Measurements from ENCODE around the gene MGMT. TPM values are rescaled to one million over a fixed set of nuclear protein-coding genes. Genes with fewer than 3 reads are reported as not detected.

The MGMT gene
- total and polyA plus RNA-seq, 2 donors from 2014 or later: 25.9 to 70.0 TPM

DNA sequence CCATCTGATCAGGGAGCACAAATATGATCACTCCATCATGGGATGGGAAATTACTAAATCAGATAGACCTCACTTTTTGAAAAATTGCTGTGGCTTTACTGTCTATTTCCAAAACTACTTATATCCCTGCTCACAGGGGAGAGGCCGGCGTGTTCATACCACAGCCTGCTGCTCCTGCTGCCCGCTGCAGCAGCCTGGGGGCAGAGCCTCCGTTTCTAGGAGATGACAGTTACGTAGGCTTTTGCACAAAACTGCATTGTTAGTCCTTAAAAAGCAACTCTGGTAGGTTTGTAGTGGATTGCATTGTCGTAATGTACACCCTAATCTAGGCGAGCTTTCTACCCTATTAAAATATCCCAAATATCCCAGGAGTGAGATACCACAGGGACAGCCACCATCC, 293.4 kb downstream of the MGMT start:
- DNase-seq: peak in 1 of 5 donors; percentile 26
- H3K4me1 ChIP-seq (ENCODE audit: control insufficient read depth in 2 of 3, insufficient read depth in 2 of 3, low read depth in 1 of 3, low read length in 3 of 3): peaks cover 0 to 3% (median 0%) of the 10 kb centered on the region in 3 donors
- H3K9me3 ChIP-seq (ENCODE audit: control insufficient read depth in 2 of 3, insufficient read depth in 1 of 3, low read length in 3 of 3): no peaks in the 10 kb centered on the region
- intact Hi-C loops (cut with DNase I): no loop called here
- FAIRE-seq: no peak
- TF ChIP-seq, protein P1, sequence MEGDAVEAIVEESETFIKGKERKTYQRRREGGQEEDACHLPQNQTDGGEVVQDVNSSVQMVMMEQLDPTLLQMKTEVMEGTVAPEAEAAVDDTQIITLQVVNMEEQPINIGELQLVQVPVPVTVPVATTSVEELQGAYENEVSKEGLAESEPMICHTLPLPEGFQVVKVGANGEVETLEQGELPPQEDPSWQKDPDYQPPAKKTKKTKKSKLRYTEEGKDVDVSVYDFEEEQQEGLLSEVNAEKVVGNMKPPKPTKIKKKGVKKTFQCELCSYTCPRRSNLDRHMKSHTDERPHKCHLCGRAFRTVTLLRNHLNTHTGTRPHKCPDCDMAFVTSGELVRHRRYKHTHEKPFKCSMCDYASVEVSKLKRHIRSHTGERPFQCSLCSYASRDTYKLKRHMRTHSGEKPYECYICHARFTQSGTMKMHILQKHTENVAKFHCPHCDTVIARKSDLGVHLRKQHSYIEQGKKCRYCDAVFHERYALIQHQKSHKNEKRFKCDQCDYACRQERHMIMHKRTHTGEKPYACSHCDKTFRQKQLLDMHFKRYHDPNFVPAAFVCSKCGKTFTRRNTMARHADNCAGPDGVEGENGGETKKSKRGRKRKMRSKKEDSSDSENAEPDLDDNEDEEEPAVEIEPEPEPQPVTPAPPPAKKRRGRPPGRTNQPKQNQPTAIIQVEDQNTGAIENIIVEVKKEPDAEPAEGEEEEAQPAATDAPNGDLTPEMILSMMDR (IDR thresholded peaks at IDR 0.05; ENCODE audit: borderline replicate concordance, extremely low read depth, insufficient read depth): no peak
- no peaks in the 10 kb centered on the region for H3K27me3 ChIP-seq (ENCODE audit: control insufficient read depth, insufficient read depth, low read length)
- H3K36me3 ChIP-seq (ENCODE audit: control insufficient read depth in 2 of 3, insufficient read depth in 3 of 3, low read length in 3 of 3): peaks cover 0 to 4% (median 0%) of the 10 kb centered on the region in 3 donors
- H3K9ac ChIP-seq (ENCODE audit: low read length in 3 of 3): no peak overlapping the region
- H3K4me3 ChIP-seq (ENCODE audit: low read length in 3 of 3): no peak overlapping the region
- H3K27ac ChIP-seq (ENCODE audit: low read depth in 2 of 2, low read length in 2 of 2): no peak overlapping the region

DNA sequence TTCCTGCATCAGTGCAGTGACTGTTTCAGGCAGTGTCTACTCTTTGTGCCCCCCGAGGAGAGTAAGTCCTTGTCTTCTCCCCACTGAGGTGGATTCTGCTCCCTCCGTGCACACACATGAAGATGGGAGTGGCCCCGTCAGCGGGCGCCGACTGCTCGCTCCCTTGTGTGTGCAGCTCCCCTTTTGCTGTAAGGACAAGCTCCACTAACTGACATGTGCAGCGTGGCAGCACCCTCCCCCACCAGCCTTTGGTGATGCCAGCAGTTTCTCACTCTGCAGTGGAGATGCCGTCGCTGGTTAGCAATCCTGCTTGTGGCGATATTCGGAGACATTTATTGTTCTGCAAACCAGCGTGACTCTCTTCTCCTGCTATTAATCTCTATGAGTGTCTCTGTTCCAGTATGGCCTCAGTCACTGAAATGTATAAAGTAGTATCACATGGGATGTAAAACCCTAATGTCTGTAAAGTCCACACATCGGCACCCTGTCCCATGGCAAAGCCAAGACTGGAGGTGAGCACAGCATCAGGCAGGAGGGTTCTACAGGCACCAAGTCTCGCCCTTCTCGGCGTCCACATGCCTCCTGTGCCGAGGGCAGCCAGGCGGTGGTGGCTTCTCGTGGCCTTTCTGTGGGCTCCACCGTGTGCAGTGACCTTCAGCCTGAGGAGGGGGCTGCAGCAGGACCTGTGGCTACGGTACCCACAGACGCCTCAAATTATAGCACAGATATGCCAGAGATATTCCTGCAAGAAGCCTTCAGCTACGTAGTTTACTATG, 294.3 kb downstream of the MGMT start:
- TF ChIP-seq, protein P1 (IDR thresholded peaks at IDR 0.05; ENCODE audit: borderline replicate concordance, extremely low read depth, insufficient read depth): no peak
- Histone ChIP-seq H3K9ac (ENCODE audit: low read length in 3 of 3) (no peak overlapping the region), H3K4me1 (ENCODE audit: control insufficient read depth in 2 of 3, insufficient read depth in 2 of 3, low read depth in 1 of 3, low read length in 3 of 3) (peaks cover 0 to 3% (median 0%) of the 10 kb centered on the region in 3 donors), H3K36me3 (ENCODE audit: control insufficient read depth in 2 of 3, insufficient read depth in 3 of 3, low read length in 3 of 3) (peaks cover 0 to 4% (median 0%) of the 10 kb centered on the region in 3 donors), H3K27me3 (ENCODE audit: control insufficient read depth, insufficient read depth, low read length) (no peaks in the 10 kb centered on the region), H3K27ac (ENCODE audit: low read depth in 2 of 2, low read length in 2 of 2) (no peak overlapping the region), H3K4me3 (ENCODE audit: low read length in 3 of 3) (no peak overlapping the region), H3K9me3 (ENCODE audit: control insufficient read depth in 2 of 3, insufficient read depth in 1 of 3, low read length in 3 of 3) (no peaks in the 10 kb centered on the region)
- FAIRE-seq (no peak), DNase-seq (peak in 3 of 5 donors; percentile 7 to 59 (median 21))
- intact Hi-C loops (cut with DNase I): no loop called here

DNA sequence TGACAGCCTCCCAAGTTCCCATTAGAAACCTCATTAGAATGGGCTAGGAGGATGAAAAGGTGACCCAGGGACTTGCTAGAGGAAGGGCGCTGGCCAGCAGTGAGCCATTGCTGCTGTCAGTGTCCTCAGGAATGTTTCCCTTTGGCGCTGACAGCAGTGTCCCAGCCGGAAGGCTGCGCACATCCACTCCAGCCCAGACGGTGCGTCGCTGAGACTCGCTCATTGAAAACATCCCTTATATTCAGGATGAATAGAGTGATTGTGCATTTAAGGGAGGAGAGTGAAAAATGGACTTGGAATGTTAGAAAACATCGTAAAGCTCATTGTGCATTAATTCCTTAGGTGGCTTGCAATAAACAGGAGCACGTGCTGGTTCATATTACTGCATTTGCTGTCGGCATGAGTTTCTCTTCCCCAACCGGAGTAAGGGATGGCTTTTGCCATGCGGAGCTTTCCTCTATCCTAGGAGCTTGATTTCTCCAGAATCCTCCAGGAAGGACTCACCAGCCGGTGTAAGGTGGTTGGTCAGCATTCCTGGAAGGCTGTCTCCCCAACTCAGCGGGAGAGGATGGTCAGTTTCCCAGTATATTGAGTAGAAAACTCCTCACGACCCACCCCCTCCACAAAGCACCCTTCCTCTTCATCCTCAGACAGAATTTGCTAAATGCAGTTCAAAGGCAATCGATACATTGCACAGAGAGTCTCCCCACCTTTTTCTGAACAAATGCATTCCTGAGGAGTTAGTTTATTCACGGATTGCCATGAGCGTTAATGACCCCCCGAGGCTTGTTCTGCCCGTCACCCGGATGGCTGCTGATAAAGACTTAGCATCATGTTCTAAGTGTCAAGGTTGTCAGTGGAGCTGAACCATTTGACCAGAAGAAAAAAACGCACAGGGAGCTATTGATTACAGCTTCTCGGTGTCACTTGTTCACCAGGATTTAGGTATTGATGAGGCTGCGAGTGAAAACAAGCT, 295.2 kb downstream of the MGMT start:
- TF ChIP-seq, protein P1 (IDR thresholded peaks at IDR 0.05; ENCODE audit: borderline replicate concordance, extremely low read depth, insufficient read depth): no peak
- intact Hi-C loops (cut with DNase I): no loop called here
- Histone ChIP-seq H3K27ac (ENCODE audit: low read depth in 2 of 2, low read length in 2 of 2) (no peak overlapping the region), H3K9ac (ENCODE audit: low read length in 3 of 3) (no peak overlapping the region), H3K4me1 (ENCODE audit: control insufficient read depth in 2 of 3, insufficient read depth in 2 of 3, low read depth in 1 of 3, low read length in 3 of 3) (peaks cover 0 to 3% (median 0%) of the 10 kb centered on the region in 3 donors), H3K9me3 (ENCODE audit: control insufficient read depth in 2 of 3, insufficient read depth in 1 of 3, low read length in 3 of 3) (no peaks in the 10 kb centered on the region), H3K27me3 (ENCODE audit: control insufficient read depth, insufficient read depth, low read length) (no peaks in the 10 kb centered on the region), H3K4me3 (ENCODE audit: low read length in 3 of 3) (no peak overlapping the region), H3K36me3 (ENCODE audit: control insufficient read depth in 2 of 3, insufficient read depth in 3 of 3, low read length in 3 of 3) (peaks cover 0 to 4% (median 2%) of the 10 kb centered on the region in 3 donors)
- no peak for FAIRE-seq
- DNase-seq: peak in 3 of 5 donors; percentile 7 to 38 (median 24)
